Thyroid gland (tissue), 4 donors: Measurements from ENCODE around the gene CHN2.

Experiments used
- CTCF ChIP-seq, 6 experiments: fragments of 200-600 bp in 3 of 6; fragments of 450-650 bp in 3 of 6; sonication (generic) in 3 of 6; IDR thresholded peaks; one replicate each; pipeline ENCODE4 v1.5.1; 2016 to 2019; ENCODE audit warnings: antibody characterized with exemption in 6 of 6, mild to moderate bottlenecking in 2 of 6, inconsistent platforms in 1 of 6, moderate library complexity in 1 of 6
- POLR2A ChIP-seq, 2 donors: fragments of 450-650 bp; IDR thresholded peaks; one replicate each; pipeline ENCODE4 v1.6.1; 2017; ENCODE audit warnings: antibody characterized with exemption in 2 of 2, mild to moderate bottlenecking in 2 of 2, moderate library complexity in 1 of 2

- TF ChIP-seq CTCF (IDR thresholded peaks at IDR 0.05) (no peak), POLR2A (IDR thresholded peaks at IDR 0.05) (no peak)
Measured at GRCh38 chr7:29418651-29419050, 224.1 kb downstream of the CHN2 start.
